ENCODE measurements around the gene SCYGR1.

SCYGR1 gene

GRCh38 chr2:227349989-227350612 is 37.6 kb downstream of the SCYGR1 start:
- no peak for DNase-seq (ENCODE audit: low read depth in 1 of 2, low spot score in 1 of 2)
- TF ChIP-seq JUND (IDR thresholded peaks at IDR 0.05; ENCODE audit: low read depth), result no peak
- in situ Hi-C loops (cut with HindIII; ENCODE audit: low pct_unique_long_range_greater_than_20kb, low sequenced_read_pairs), result no loop called here

- in situ Hi-C loops (cut with HindIII; ENCODE audit: low pct_unique_long_range_greater_than_20kb, low sequenced_read_pairs), result no loop called here
Observed at GRCh38 chr2:227348324-227348723, 39.4 kb downstream of the SCYGR1 start.

GRCh38 chr2:227347117-227347516 is 40.6 kb downstream of the SCYGR1 start:
- in situ Hi-C loops (cut with HindIII; ENCODE audit: low pct_unique_long_range_greater_than_20kb, low sequenced_read_pairs), result no loop called here
- no peak for TF ChIP-seq JUND (IDR thresholded peaks at IDR 0.05; ENCODE audit: low read depth)
- no peak for DNase-seq (ENCODE audit: low read depth in 1 of 2, low spot score in 1 of 2)

More at GRCh38 chr2:227348324-227348723, 39.4 kb downstream of the SCYGR1 start:
- no peak for TF ChIP-seq JUND (IDR thresholded peaks at IDR 0.05; ENCODE audit: low read depth)
- no peak for DNase-seq (ENCODE audit: low read depth in 1 of 2, low spot score in 1 of 2)

- in situ Hi-C loops (cut with HindIII; ENCODE audit: low pct_unique_long_range_greater_than_20kb, low sequenced_read_pairs), result no loop called here
- TF ChIP-seq JUND (IDR thresholded peaks at IDR 0.05; ENCODE audit: low read depth), result no peak
- no peak for DNase-seq (ENCODE audit: low read depth in 1 of 2, low spot score in 1 of 2)
Observed at GRCh38 chr2:227344231-227344630, 43.5 kb downstream of the SCYGR1 start.

GRCh38 chr2:227341553-227341952 is 46.2 kb downstream of the SCYGR1 start:
- in situ Hi-C loops (cut with HindIII; ENCODE audit: low pct_unique_long_range_greater_than_20kb, low sequenced_read_pairs), result no loop called here
- no peak for DNase-seq (ENCODE audit: low read depth in 1 of 2, low spot score in 1 of 2)
- TF ChIP-seq JUND (IDR thresholded peaks at IDR 0.05; ENCODE audit: low read depth), result no peak

GRCh38 chr2:227340106-227340505 is 47.6 kb downstream of the SCYGR1 start:
- no peak for TF ChIP-seq JUND (IDR thresholded peaks at IDR 0.05; ENCODE audit: low read depth)
- no peak for DNase-seq (ENCODE audit: low read depth in 1 of 2, low spot score in 1 of 2)
- in situ Hi-C loops (cut with HindIII; ENCODE audit: low pct_unique_long_range_greater_than_20kb, low sequenced_read_pairs), result no loop called here

GRCh38 chr2:227339098-227339599 is 48.6 kb downstream of the SCYGR1 start:
- in situ Hi-C loops (cut with HindIII; ENCODE audit: low pct_unique_long_range_greater_than_20kb, low sequenced_read_pairs), result no loop called here
- no peak for TF ChIP-seq JUND (IDR thresholded peaks at IDR 0.05; ENCODE audit: low read depth)
- no peak for DNase-seq (ENCODE audit: low read depth in 1 of 2, low spot score in 1 of 2)
